Measurements from ENCODE around the gene TULP4.

Gene TULP4

DNA sequence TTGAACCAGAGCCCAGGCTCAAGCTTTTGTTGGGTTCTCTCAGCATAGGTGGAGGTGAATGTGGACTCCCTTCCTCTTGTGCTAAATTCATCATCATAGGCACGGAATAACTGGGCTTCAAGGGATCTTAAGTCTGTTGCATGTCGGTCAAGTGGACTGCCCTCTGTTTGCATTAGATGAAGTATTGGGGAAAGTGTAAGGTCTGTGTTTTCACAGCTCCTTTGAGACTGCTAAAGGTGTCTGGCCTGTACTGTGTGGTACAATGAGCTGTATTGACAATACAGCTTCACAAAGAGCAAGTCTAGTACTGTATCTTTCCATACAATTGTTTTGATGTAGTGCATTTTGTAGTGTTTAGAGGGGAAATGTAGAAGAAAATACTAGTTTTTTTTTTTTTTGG is 34.3 kb upstream of the TULP4 start:
- peaks cover 0 to 3% of the 10 kb centered on the region in 2 experiments for H3K36me3 ChIP-seq (ENCODE audit: control insufficient read depth in 1 of 2, insufficient read depth in 2 of 2, low read depth in 1 of 2, low read length in 2 of 2)
- DNase-seq = no peak
- H2BK120ac ChIP-seq (ENCODE audit: low read depth, low read length) = no peak overlapping the region
- no peaks in the 10 kb centered on the region for H3K27me3 ChIP-seq (ENCODE audit: control insufficient read depth in 1 of 2, insufficient read depth in 1 of 2, low read length in 2 of 2)
- H3K79me1 ChIP-seq (replicated peaks; ENCODE audit: low read length, poor library complexity, severe bottlenecking) = peaks cover 30% of the 10 kb centered on the region
- H3K4ac ChIP-seq (ENCODE audit: low read depth in 1 of 2, low read length in 2 of 2) = no peak overlapping the region
- no peak overlapping the region for H2AFZ ChIP-seq (ENCODE audit: low read depth, low read length)
- H3K4me2 ChIP-seq (ENCODE audit: low read length, poor library complexity, severe bottlenecking) = no peak overlapping the region
- no peaks in the 10 kb centered on the region for H3K9me3 ChIP-seq (ENCODE audit: control insufficient read depth, low read length)
- no peak overlapping the region for H3K14ac ChIP-seq (ENCODE audit: low read length in 2 of 2)
- no peak overlapping the region for H2BK12ac ChIP-seq (ENCODE audit: low read length in 2 of 2)
- no peak overlapping the region for H3K18ac ChIP-seq (ENCODE audit: low read depth in 1 of 2, low read length in 2 of 2)
- H3K9ac ChIP-seq (ENCODE audit: low read length) = no peak overlapping the region
- H3K23ac ChIP-seq (ENCODE audit: low read length in 2 of 2) = no peak overlapping the region
- H3K4me3 ChIP-seq (ENCODE audit: insufficient read depth in 1 of 2, low read depth in 1 of 2, low read length in 2 of 2) = no peak overlapping the region
- peaks cover 2% of the 10 kb centered on the region for H3K4me1 ChIP-seq (ENCODE audit: control insufficient read depth, insufficient read depth, low read depth, low read length)
- WGBS = 100% methylated on average over 2 of the region's 2 CpGs
- H2AK5ac ChIP-seq (ENCODE audit: low read length, severe bottlenecking) = no peak overlapping the region
- no peak overlapping the region for H4K8ac ChIP-seq (ENCODE audit: low read length)
- no peak overlapping the region for H2BK5ac ChIP-seq (ENCODE audit: low read depth, low read length, poor library complexity, severe bottlenecking)
- H4K91ac ChIP-seq (ENCODE audit: low read length) = no peak overlapping the region
- H3K27ac ChIP-seq (ENCODE audit: low read length, poor library complexity, severe bottlenecking) = no peak overlapping the region
- H2BK15ac ChIP-seq (ENCODE audit: low read depth, poor library complexity, severe bottlenecking) = no peak overlapping the region

DNA sequence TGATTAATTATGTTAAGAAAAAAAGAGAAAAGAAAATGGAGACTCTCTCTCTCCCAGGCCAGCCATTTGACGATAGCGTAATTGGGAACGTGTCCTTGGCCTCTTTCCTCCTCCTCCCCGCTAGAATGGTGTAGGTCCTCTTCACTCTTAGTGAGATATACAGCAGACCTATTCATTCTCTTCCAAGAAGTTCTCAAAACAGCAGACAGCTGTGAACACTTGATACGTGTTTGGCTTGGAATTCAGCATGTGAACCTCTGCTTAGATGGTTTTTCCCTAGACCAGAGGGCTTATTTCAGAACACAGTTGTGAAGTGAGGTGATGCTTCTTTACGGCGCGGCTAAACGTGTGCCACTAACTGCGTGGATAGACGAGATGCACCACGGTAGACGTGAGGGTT is 32.6 kb upstream of the TULP4 start:
- WGBS = 97% methylated on average over 13 of the region's 13 CpGs
- Histone ChIP-seq H3K14ac (ENCODE audit: low read length in 2 of 2) (no peak overlapping the region), H3K4me3 (ENCODE audit: insufficient read depth in 1 of 2, low read depth in 1 of 2, low read length in 2 of 2) (no peak overlapping the region), H4K91ac (ENCODE audit: low read length) (no peak overlapping the region), H3K27me3 (ENCODE audit: control insufficient read depth in 1 of 2, insufficient read depth in 1 of 2, low read length in 2 of 2) (no peaks in the 10 kb centered on the region), H3K27ac (ENCODE audit: low read length, poor library complexity, severe bottlenecking) (no peak overlapping the region), H3K18ac (ENCODE audit: low read depth in 1 of 2, low read length in 2 of 2) (no peak overlapping the region), H3K23ac (ENCODE audit: low read length in 2 of 2) (peak overlapping the region in 1 of 2 experiments; percentile 72), H2AK5ac (ENCODE audit: low read length, severe bottlenecking) (no peak overlapping the region), H3K4me2 (ENCODE audit: low read length, poor library complexity, severe bottlenecking) (no peak overlapping the region), H3K36me3 (ENCODE audit: control insufficient read depth in 1 of 2, insufficient read depth in 2 of 2, low read depth in 1 of 2, low read length in 2 of 2) (peaks cover 0 to 3% of the 10 kb centered on the region in 2 experiments), H2BK120ac (ENCODE audit: low read depth, low read length) (no peak overlapping the region), H2BK5ac (ENCODE audit: low read depth, low read length, poor library complexity, severe bottlenecking) (no peak overlapping the region), H2BK15ac (ENCODE audit: low read depth, poor library complexity, severe bottlenecking) (no peak overlapping the region), H3K9me3 (ENCODE audit: control insufficient read depth, low read length) (no peaks in the 10 kb centered on the region), H3K4me1 (ENCODE audit: control insufficient read depth, insufficient read depth, low read depth, low read length) (peaks cover 5% of the 10 kb centered on the region), H2BK12ac (ENCODE audit: low read length in 2 of 2) (no peak overlapping the region), H3K4ac (ENCODE audit: low read depth in 1 of 2, low read length in 2 of 2) (peak overlapping the region in 1 of 2 experiments; percentile 49), H4K8ac (ENCODE audit: low read length) (no peak overlapping the region), H3K9ac (ENCODE audit: low read length) (no peak overlapping the region), H3K79me1 (replicated peaks; ENCODE audit: low read length, poor library complexity, severe bottlenecking) (peaks cover 29% of the 10 kb centered on the region), H2AFZ (ENCODE audit: low read depth, low read length) (no peak overlapping the region)
- no peak for DNase-seq

- 43% methylated on average over 2 of the region's 4 CpGs for WGBS
Measured at GRCh38 chr6:158283304-158283980, 28.8 kb upstream of the TULP4 start.

GRCh38 chr6:158284007-158284875 is 28.0 kb upstream of the TULP4 start:
- no peak overlapping the region for H2BK15ac ChIP-seq (ENCODE audit: low read depth, poor library complexity, severe bottlenecking)
- no peak overlapping the region for H2BK5ac ChIP-seq (ENCODE audit: low read depth, low read length, poor library complexity, severe bottlenecking)
- no peak overlapping the region for H3K4me3 ChIP-seq (ENCODE audit: insufficient read depth in 1 of 2, low read depth in 1 of 2, low read length in 2 of 2)
- H3K18ac ChIP-seq (ENCODE audit: low read depth in 1 of 2, low read length in 2 of 2) = no peak overlapping the region
- H3K9me3 ChIP-seq (ENCODE audit: control insufficient read depth, low read length) = no peaks in the 10 kb centered on the region
- H3K23ac ChIP-seq (ENCODE audit: low read length in 2 of 2) = no peak overlapping the region
- no peak overlapping the region for H4K91ac ChIP-seq (ENCODE audit: low read length)
- H2AK5ac ChIP-seq (ENCODE audit: low read length, severe bottlenecking) = no peak overlapping the region
- no peak overlapping the region for H2BK12ac ChIP-seq (ENCODE audit: low read length in 2 of 2)
- H4K8ac ChIP-seq (ENCODE audit: low read length) = no peak overlapping the region
- no peak overlapping the region for H3K4me2 ChIP-seq (ENCODE audit: low read length, poor library complexity, severe bottlenecking)
- DNase-seq = no peak
- no peaks in the 10 kb centered on the region for H3K27me3 ChIP-seq (ENCODE audit: control insufficient read depth in 1 of 2, insufficient read depth in 1 of 2, low read length in 2 of 2)
- peaks cover 0 to 3% of the 10 kb centered on the region in 2 experiments for H3K36me3 ChIP-seq (ENCODE audit: control insufficient read depth in 1 of 2, insufficient read depth in 2 of 2, low read depth in 1 of 2, low read length in 2 of 2)
- no peak overlapping the region for H2BK120ac ChIP-seq (ENCODE audit: low read depth, low read length)
- no peak overlapping the region for H3K4ac ChIP-seq (ENCODE audit: low read depth in 1 of 2, low read length in 2 of 2)
- peaks cover 28% of the 10 kb centered on the region for H3K79me1 ChIP-seq (replicated peaks; ENCODE audit: low read length, poor library complexity, severe bottlenecking)
- H2AFZ ChIP-seq (ENCODE audit: low read depth, low read length) = no peak overlapping the region
- WGBS = 79% methylated on average over 10 of the region's 11 CpGs
- H3K9ac ChIP-seq (ENCODE audit: low read length) = no peak overlapping the region
- peak overlapping the region; percentile 51 for H3K27ac ChIP-seq (ENCODE audit: low read length, poor library complexity, severe bottlenecking)
- H3K4me1 ChIP-seq (ENCODE audit: control insufficient read depth, insufficient read depth, low read depth, low read length) = peaks cover 7% of the 10 kb centered on the region
- H3K14ac ChIP-seq (ENCODE audit: low read length in 2 of 2) = no peak overlapping the region

More at GRCh38 chr6:158283304-158283980, 28.8 kb upstream of the TULP4 start:
- Histone ChIP-seq H2BK120ac (ENCODE audit: low read depth, low read length) (no peak overlapping the region), H3K4me1 (ENCODE audit: control insufficient read depth, insufficient read depth, low read depth, low read length) (peaks cover 7% of the 10 kb centered on the region), H4K91ac (ENCODE audit: low read length) (no peak overlapping the region), H2BK5ac (ENCODE audit: low read depth, low read length, poor library complexity, severe bottlenecking) (no peak overlapping the region), H2BK12ac (ENCODE audit: low read length in 2 of 2) (no peak overlapping the region), H2AK5ac (ENCODE audit: low read length, severe bottlenecking) (no peak overlapping the region), H3K9ac (ENCODE audit: low read length) (no peak overlapping the region), H3K4ac (ENCODE audit: low read depth in 1 of 2, low read length in 2 of 2) (no peak overlapping the region), H2AFZ (ENCODE audit: low read depth, low read length) (no peak overlapping the region), H3K27ac (ENCODE audit: low read length, poor library complexity, severe bottlenecking) (peak overlapping the region; percentile 51), H3K14ac (ENCODE audit: low read length in 2 of 2) (no peak overlapping the region), H3K36me3 (ENCODE audit: control insufficient read depth in 1 of 2, insufficient read depth in 2 of 2, low read depth in 1 of 2, low read length in 2 of 2) (peaks cover 0 to 3% of the 10 kb centered on the region in 2 experiments), H3K27me3 (ENCODE audit: control insufficient read depth in 1 of 2, insufficient read depth in 1 of 2, low read length in 2 of 2) (no peaks in the 10 kb centered on the region), H3K4me2 (ENCODE audit: low read length, poor library complexity, severe bottlenecking) (no peak overlapping the region), H2BK15ac (ENCODE audit: low read depth, poor library complexity, severe bottlenecking) (no peak overlapping the region), H3K18ac (ENCODE audit: low read depth in 1 of 2, low read length in 2 of 2) (no peak overlapping the region), H3K9me3 (ENCODE audit: control insufficient read depth, low read length) (no peaks in the 10 kb centered on the region), H3K23ac (ENCODE audit: low read length in 2 of 2) (no peak overlapping the region), H4K8ac (ENCODE audit: low read length) (no peak overlapping the region), H3K79me1 (replicated peaks; ENCODE audit: low read length, poor library complexity, severe bottlenecking) (peaks cover 30% of the 10 kb centered on the region), H3K4me3 (ENCODE audit: insufficient read depth in 1 of 2, low read depth in 1 of 2, low read length in 2 of 2) (no peak overlapping the region)
- peak; percentile 12 for DNase-seq
